ENCODE results near the gene MAPK13.

- TF ChIP-seq POLR2A (IDR thresholded peaks at IDR 0.05) (no peak), CTCF (IDR thresholded peaks at IDR 0.05) (no peak)
Observed at GRCh38 chr6:36131511-36132245, 1.4 kb downstream of the MAPK13 start.

Data from uterus (tissue), 2 donors.